ENCODE data around the gene PABPC1L2A.
"Not testable (repeated sequence)": the region's sequence is repeated elsewhere in the genome, so short reads cannot be mapped to it uniquely, and the experiment has no call there.

GRCh38 chrX:73099505-73099904, 20.2 kb upstream of the PABPC1L2A start:
- TF ChIP-seq CTCF (IDR thresholded peaks at IDR 0.05; ENCODE audit: low read depth, low read length, poor library complexity, severe bottlenecking); EZH2phosphoT487 (IDR thresholded peaks at IDR 0.05; ENCODE audit: borderline replicate concordance, low read length): not testable (repeated sequence)
